NCI-H446 (cell line): Measurements from ENCODE around the gene PPHLN1.
"Not testable (repeated sequence)": the region's sequence is repeated elsewhere in the genome, so short reads cannot be mapped to it uniquely, and the experiment has no call there.

Experiments
- DNase-seq, 2 experiments: peaks; one replicate each; lab custom pipeline; 2025; lab: John Stamatoyannopoulos, UW

PPHLN1 gene

GRCh38 chr12:42372154-42372791 is 46.3 kb downstream of the PPHLN1 start:
- peak; percentile 26 to 64 for DNase-seq

DNA sequence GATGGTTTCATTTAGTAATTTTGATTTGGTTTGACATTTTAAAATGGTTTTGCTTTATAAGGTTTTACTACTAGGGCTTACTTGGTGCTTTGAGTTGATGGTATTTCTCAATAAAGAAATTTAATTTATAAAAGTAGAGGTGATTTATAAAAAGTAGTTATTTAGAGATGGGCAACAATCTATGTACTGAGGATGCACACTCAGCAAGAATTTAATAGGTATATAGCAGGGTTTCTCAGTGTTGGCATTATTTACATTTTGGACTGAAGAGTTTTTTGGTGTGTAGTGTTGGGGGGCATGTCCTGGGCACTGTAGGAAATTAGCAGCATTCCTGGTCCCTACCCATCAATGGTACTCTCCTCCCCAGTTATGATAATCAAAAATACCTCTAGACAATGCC is 47.7 kb downstream of the PPHLN1 start:
- no peak for DNase-seq

DNA sequence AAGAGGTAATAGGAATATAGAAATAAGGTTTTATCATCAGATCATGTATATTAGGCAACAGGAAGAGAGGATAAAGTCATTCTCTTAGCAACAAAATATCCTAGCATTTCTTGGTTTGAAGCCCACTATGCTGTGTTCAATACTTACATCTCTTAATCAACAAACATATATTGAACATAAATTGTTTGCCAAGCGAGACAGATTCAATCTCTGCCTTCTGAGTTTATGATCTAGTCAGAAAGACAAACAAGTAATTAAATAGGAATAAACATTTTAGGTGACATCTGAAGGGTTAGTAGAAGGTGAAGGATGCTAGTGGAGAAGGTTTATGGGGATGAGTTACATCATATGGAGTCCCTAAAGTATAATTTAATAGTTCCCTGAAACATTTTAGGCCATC is 54.8 kb downstream of the PPHLN1 start:
- DNase-seq = no peak

- no peak for DNase-seq
These were observed 56.2 kb downstream of the PPHLN1 start for GRCh38 chr12:42382013-42382696.

GRCh38 chr12:42385326-42385841 is 59.4 kb downstream of the PPHLN1 start:
- DNase-seq = no peak

- DNase-seq = no peak
These were observed 60.3 kb downstream of the PPHLN1 start for GRCh38 chr12:42386308-42386707.

DNA sequence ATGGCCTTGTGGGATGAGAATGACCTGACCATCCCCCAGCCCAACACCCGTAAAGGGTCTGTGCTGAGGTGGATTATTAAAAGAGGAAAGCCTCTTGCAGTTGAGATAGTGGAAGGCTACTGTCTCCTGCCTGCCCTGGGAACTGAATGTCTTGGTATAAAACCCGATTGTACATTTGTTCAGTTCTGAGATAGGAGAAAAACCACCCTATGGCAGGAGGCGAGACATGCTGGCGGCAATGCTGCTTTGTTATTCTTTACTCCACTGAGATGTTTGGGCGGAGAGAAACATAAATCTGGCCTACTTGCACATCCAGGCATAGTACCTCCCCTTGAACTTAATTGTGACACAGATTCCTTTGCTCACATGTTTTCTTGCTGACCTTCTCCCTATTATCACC is 62.1 kb downstream of the PPHLN1 start:
- not testable (repeated sequence) for DNase-seq

DNA sequence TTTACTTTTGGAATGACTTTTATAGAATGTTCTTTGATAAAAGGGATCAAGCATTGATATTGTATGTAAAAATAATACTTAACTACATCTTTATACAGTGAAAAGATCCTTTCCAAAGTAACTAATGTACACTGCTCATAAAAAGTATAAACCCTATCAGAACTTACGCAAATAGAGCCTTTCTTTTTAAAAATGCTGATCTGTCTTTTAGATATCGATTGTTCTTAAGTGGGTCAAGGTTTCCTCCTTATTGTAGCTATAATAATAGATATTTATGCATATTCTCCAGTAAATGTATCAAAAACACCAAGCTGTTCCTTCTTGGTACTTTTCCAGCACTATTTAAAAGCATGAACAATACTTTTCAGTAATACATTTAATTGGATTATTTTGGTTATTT is 68.5 kb downstream of the PPHLN1 start:
- no peak for DNase-seq

GRCh38 chr12:42396473-42397259 is 70.7 kb downstream of the PPHLN1 start:
- no peak for DNase-seq

DNA sequence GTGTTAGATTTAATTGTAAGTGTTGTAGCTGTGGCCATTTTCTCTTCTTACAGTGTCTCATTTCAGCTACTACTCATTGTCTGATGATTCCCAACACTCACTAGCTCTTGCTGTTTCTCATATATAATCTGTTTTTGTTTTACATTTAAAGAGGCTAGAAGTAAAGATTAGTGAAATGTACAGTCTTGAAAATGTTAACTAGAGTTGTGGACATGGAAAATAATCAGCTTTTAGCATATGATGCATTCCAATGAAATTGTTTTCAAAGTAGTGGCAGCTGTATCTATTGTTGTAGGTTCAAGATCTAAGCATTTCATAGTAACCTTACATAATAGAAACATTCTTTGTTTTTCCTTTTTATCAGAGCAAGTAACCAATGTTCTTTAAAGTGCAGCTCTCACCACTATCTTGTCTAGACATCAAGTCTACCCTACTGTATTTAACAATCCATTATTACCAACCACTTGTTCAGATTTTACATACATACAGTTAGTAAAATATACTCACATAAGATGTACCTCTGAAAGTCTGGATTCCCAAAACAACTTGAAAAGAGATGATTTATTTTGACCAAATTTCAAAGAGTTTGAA is 76.9 kb downstream of the PPHLN1 start:
- no peak for DNase-seq

- DNase-seq = peak in 1 of 2 experiments; percentile 17
These were observed 81.3 kb downstream of the PPHLN1 start for GRCh38 chr12:42407306-42407705.

DNA sequence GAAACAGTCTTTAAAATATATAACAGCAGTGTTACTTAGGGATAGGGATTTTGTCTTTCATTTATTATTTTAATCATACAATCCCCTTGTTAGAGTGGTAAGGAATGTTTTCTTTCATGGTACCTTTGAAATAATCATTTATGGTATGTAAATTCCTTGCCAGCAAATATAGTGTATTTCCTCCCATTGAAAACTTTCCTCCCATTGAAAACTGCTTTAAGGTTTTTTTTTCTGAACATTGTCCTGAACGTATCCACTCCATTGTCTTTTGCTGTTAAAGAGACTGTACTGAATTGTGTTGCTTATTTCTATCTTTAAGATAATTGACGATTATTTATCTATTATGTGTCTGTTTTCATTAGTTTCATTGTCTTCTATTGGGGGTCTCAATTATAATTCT is 83.5 kb downstream of the PPHLN1 start:
- DNase-seq = no peak

GRCh38 chr12:42410340-42410739 is 84.4 kb downstream of the PPHLN1 start:
- DNase-seq = peak in 1 of 2 experiments; percentile 2

DNA sequence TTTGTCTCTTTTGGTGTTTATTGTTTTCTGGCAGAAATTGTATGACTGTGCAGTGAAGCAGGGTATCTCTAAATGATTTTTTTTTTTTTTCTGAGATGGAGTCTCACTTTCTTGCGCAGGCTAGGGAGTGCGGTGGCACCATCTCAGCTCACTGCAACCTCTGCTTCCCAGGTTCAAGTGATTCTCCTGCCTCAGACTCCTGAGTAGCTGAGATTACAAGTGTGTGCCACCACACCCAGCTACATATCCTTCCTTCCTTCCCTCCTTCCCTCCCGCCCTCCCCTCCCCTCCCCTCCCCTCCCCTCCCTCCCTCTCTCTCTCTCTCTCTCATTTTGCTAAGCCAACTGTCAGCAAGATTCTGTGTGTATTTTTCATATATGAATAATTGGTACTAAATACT is 94.4 kb downstream of the PPHLN1 start:
- DNase-seq = no peak

DNA sequence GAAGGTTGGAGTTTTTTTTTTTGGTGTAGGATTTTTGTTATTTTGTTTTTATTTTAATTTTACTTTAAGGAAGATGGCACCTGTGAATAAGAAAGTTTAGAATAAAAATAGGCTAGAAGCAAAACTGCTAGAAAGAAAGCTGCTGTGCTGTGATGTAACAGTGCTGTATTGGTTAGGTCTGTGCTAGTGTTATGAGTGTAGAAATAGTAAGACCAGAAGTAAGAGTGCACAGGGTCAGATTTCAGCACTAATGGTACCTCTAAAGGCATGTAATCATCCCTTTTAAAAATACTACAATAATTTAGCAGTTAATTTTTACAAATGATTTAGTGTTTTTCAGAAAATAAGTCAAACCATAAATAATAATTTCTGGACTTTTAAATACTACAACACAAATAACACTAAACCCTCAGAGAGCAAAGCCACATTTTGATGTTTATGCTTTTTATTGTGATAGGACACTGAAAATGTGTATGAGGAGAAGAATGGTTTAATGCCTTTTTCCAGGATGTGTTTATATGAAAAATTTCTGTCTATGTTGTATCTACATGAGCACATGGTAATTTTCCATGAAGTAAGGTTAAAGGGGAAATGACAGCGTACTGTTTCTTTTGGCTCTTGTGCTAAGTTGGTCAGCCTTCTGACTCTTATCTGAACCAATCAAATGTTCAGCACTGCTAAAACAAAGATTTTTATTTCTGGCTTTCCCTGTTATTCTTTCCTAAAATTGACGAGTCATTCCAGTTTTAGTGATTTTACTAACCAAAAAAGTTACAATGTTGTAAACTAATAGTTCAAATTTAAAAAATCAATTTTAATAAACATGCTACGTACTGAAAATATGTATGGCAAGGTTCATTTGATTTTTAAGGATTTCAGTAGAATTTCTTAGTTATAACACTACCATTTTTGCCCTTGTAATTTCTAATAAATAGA is 96.1 kb downstream of the PPHLN1 start:
- no peak for DNase-seq

GRCh38 chr12:42422785-42423184 is 96.8 kb downstream of the PPHLN1 start:
- DNase-seq = no peak

DNA sequence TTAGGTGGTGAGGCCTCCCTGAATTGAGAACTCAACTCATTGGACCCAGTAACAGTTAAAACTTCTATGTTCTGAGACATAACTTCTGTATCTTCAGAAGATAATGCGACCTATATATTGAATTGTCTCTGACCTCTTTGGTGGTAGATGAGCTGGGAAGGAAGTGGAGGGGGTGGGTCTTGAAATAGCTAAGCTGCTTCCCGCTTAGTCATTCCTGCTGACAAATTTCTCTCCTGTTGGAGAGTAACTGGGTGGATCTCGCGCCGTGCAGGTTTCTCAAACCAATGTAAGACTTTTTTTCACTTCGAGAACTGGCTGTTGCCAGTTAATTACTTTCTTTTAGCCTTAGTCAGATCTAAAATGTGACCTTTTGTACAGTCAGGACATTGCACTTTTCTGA is 100.8 kb downstream of the PPHLN1 start:
- no peak for DNase-seq

DNA sequence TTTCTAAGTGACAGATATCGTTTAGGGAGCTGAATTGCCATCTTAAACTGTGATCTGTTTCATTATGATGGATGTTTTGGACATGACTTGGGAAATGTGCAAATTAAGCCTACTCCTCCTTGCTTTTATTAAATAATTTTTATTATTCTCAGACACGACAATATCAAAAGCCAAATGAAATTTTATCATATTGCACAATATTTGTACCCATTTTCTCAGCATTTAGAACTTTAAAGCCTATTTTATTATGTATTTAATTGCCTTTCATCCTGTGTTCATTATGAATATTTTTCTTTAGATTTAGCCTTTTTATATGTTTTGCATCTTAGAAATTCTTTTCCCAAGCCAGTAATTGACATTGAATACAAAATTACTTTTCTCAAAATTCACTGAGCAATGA is 102.9 kb downstream of the PPHLN1 start:
- DNase-seq = no peak

DNA sequence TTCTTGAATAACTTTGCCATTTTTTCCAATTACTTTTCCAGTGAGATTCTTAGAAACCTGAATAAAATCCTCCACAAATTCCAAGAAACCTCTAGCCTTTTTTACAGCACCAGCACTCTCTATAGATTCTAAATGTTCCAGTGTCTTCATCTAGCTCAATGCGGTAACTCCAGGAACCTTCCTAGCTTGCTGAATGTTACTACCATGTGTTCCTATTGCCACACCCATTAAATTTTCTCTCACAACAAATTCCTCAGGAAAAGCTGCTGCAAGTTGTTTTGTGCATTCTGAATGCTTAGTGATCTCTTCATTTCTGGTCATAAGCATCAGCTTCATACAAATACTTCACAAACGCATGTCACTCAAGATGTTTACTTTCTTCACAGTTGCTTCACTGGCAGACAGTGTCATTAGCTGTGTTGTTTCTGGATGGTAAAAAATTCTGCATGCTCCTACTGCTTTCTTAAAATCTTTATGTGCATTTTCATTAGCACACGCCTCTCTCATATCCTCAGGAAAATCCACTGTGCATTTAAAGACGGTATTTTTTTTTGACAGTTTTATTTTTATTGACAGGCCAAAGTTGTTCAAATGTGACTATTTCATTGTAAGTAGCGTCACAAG is 106.7 kb downstream of the PPHLN1 start:
- DNase-seq = no peak

DNA sequence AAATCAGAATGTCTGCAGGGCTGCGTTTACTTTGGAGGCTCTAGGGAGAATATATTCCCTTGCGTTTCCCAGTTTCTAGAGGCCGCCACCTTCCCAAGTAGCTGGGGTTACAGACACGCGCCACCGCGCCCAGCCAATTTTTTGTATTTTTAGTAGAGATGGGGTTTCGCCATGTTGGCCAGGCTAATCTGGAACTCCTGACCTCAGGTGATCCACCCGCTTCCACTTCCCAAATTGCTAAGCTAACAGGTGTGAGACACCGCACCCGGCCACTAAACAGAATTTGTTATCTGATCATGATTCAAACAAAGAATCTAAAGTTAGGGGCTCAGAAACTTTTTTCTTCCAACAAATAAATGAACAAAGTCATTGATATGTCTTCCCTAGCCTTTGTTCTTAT is 114.6 kb downstream of the PPHLN1 start:
- no peak for DNase-seq

DNA sequence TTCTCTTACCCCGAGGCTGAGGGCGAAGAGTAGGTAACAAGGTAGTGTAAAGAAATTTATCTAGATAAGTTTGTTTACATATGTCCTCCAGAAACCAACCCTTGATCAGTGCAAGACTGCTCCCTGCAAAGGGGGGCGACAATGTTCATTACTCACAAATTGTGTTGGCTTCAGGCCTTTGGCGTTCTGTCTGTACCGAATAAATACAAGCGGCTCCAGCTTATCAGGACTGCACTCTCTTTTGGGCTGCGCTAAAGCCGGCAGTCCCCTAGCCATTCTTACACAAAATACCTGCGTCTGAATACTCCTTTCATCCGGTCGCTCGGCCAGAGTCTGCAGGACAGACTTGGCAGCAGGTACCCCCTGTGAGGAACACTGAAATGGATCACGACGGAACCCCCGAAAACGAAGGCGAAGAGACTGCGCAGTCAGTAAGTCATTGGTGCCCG is 116.4 kb downstream of the PPHLN1 start:
- no peak for DNase-seq
